HEK293 (cell line): ENCODE results near the gene SBF2.

ENCODE experiments used
- CTCF ChIA-PET: fragments of 350-600 bp; formaldehyde crosslinking; extraction: SDS; loops from one replicate; lab custom pipeline; 2021; ENCODE audit warnings: antibody characterized with exemption; lab: Yijun Ruan, JAX
- POLR2A ChIA-PET: fragments of 300-600 bp; formaldehyde crosslinking; extraction: SDS; loops from one replicate; lab custom pipeline; 2020; ENCODE audit warnings: antibody characterized with exemption, inconsistent platforms; lab: Yijun Ruan, JAX
- H3K27ac ChIP-seq: fragments of 200-500 bp; sonication (Bioruptor generic); 2 replicates; pipeline ENCODE4 v1.5.1; 2014; ENCODE audit warnings: low read depth, low read length, control low read depth, inconsistent platforms; ENCODE audit errors: extremely low read depth
- H3K36me3 ChIP-seq, 2 experiments: fragments of 200-500 bp in 1 of 2; sonication (Bioruptor generic) in 1 of 2; 1 replicate in 1 of 2; 2 replicates in 1 of 2; pipeline ENCODE4 v1.5.1; 2014 to 2017; ENCODE audit warnings: inconsistent platforms in 2 of 2, low read length in 2 of 2; ENCODE audit not compliant: control insufficient read depth in 2 of 2, insufficient read depth in 1 of 2
- H3K4me1 ChIP-seq: fragments of 200-500 bp; sonication (Bioruptor generic); 2 replicates; pipeline ENCODE4 v1.5.1; 2014; ENCODE audit warnings: mild to moderate bottlenecking, low read length, inconsistent platforms; ENCODE audit not compliant: control insufficient read depth, insufficient read depth
- H3K4me3 ChIP-seq: 2 replicates; pipeline ENCODE4 v1.5.1; 2011; ENCODE audit warnings: low read depth, mild to moderate bottlenecking, control low read depth, low read length, moderate library complexity
- H3K9me3 ChIP-seq: fragments of 200-500 bp; sonication (Bioruptor generic); 2 replicates; pipeline ENCODE4 v1.5.1; 2014; ENCODE audit warnings: low read depth, low read length, inconsistent platforms; ENCODE audit not compliant: control insufficient read depth, insufficient read depth
- HIC1 ChIP-seq: fragments of 450-650 bp; formaldehyde crosslinking; IDR thresholded peaks from 2 replicates; pipeline ENCODE4 v1.5.1; 2016; ENCODE audit warnings: missing biosample characterization, missing genetic modification characterization
- PRDM2 ChIP-seq: fragments of 450-650 bp; formaldehyde crosslinking; IDR thresholded peaks from 2 replicates; pipeline ENCODE4 v1.5.1; 2016; ENCODE audit warnings: missing biosample characterization, missing genetic modification characterization, borderline replicate concordance
- RBAK ChIP-seq: fragments of 450-650 bp; formaldehyde crosslinking; IDR thresholded peaks from 2 replicates; pipeline ENCODE4 v1.5.1; 2016; ENCODE audit warnings: missing biosample characterization, missing genetic modification characterization
- TCF7L2 ChIP-seq: IDR thresholded peaks from 2 replicates; pipeline ENCODE4 v1.6.1; 2011; ENCODE audit warnings: low read depth, mild to moderate bottlenecking, inconsistent platforms, low read length, moderate library complexity, borderline replicate concordance
- ZNF112 ChIP-seq: fragments of 450-650 bp; formaldehyde crosslinking; IDR thresholded peaks from 2 replicates; pipeline ENCODE4 v1.5.0; 2017; ENCODE audit warnings: missing biosample characterization, missing genetic modification characterization
- ZNF121 ChIP-seq: fragments of 450-650 bp; formaldehyde crosslinking; IDR thresholded peaks from 2 replicates; pipeline ENCODE4 v1.5.1; 2016; ENCODE audit warnings: missing biosample characterization, missing genetic modification characterization
- ZNF221 ChIP-seq: fragments of 450-650 bp; formaldehyde crosslinking; IDR thresholded peaks from 2 replicates; pipeline ENCODE4 v1.5.1; 2017; ENCODE audit warnings: missing biosample characterization, missing genetic modification characterization, borderline replicate concordance
- ZNF274 ChIP-seq, 2 experiments: fragments of 200-500 bp in 1 of 2; fragments of 450-650 bp in 1 of 2; sonication (Bioruptor generic) in 1 of 2; formaldehyde crosslinking in 1 of 2; IDR thresholded peaks; 2 replicates each; pipeline versions ENCODE4 v1.5.1 to v1.6.1; 2014 to 2016; ENCODE audit warnings: borderline replicate concordance in 1 of 2, inconsistent platforms in 1 of 2, low read length in 1 of 2, missing biosample characterization in 1 of 2, missing genetic modification characterization in 1 of 2
- ZNF311 ChIP-seq: fragments of 450-650 bp; formaldehyde crosslinking; IDR thresholded peaks from 2 replicates; pipeline ENCODE4 v1.5.1; 2017; ENCODE audit warnings: missing biosample characterization, missing genetic modification characterization, borderline replicate concordance
- ZNF354C ChIP-seq: fragments of 450-650 bp; formaldehyde crosslinking; IDR thresholded peaks from 2 replicates; pipeline ENCODE4 v1.5.1; 2016; ENCODE audit warnings: missing biosample characterization, missing genetic modification characterization, low read depth, borderline replicate concordance
- ZNF639 ChIP-seq: fragments of 450-650 bp; formaldehyde crosslinking; IDR thresholded peaks from 2 replicates; pipeline ENCODE4 v1.5.1; 2016; ENCODE audit warnings: missing biosample characterization, missing genetic modification characterization

Gene SBF2

GRCh38 chr11:9842923-9843322, 451.1 kb downstream of the SBF2 start (continued):
- no peak for TF ChIP-seq ZNF274 (IDR thresholded peaks at IDR 0.05; ENCODE audit: low read length)
- TF ChIP-seq ZNF274 (tag by site-specific recombination; IDR thresholded peaks at IDR 0.05; ENCODE audit: borderline replicate concordance), result no peak
- no peak for TF ChIP-seq ZNF311 (tag by site-specific recombination)
- no peak for TF ChIP-seq ZNF221
- no peak for TF ChIP-seq ZNF121 (tag by site-specific recombination)
- no peak for TF ChIP-seq PRDM2
- TF ChIP-seq HIC1 (tag by site-specific recombination), result no peak
- no peak for TF ChIP-seq ZNF639

GRCh38 chr11:9840460-9841004, 453.5 kb downstream of the SBF2 start:
- CTCF ChIA-PET, result no interaction called here
- H3K4me1 ChIP-seq, result no peaks in the 10 kb centered on the region
- POLR2A ChIA-PET, result no interaction called here
- no peak overlapping the region for H3K27ac ChIP-seq
- H3K36me3 ChIP-seq, result peaks cover 0 to 15% of the 10 kb centered on the region in 2 experiments; a peak in 1 of 3 replicates
- TF ChIP-seq ZNF112 (no peak), RBAK (tag by site-specific recombination) (no peak), PRDM2 (no peak), TCF7L2 (no peak), ZNF354C (tag by site-specific recombination) (no peak)
- H3K4me3 ChIP-seq, result no peak overlapping the region
- no peaks in the 10 kb centered on the region for H3K9me3 ChIP-seq
